ENCODE data around the gene TRIP13.
"Not testable (repeated sequence)": the region's sequence is repeated elsewhere in the genome, so short reads cannot be mapped to it uniquely, and the experiment has no call there.

TRIP13 gene

GRCh38 chr5:891837-892393 lies 769 bp upstream of the TRIP13 start:
- DNase-seq (ENCODE audit: low spot score): peak; percentile 53

GRCh38 chr5:893137-893506 lies 438 bp downstream of the TRIP13 start:
- DNase-seq (ENCODE audit: low spot score): no peak

- DNase-seq (ENCODE audit: low spot score): no peak
Measured at GRCh38 chr5:893711-894110, 1.0 kb downstream of the TRIP13 start.

- no peak for DNase-seq (ENCODE audit: low spot score)
Measured at GRCh38 chr5:900781-901180, 8.1 kb downstream of the TRIP13 start.

- no peak for DNase-seq (ENCODE audit: low spot score)
Measured at GRCh38 chr5:902129-902916, 9.6 kb downstream of the TRIP13 start.

GRCh38 chr5:903756-904096 lies 11.0 kb downstream of the TRIP13 start:
- DNase-seq (ENCODE audit: low spot score): no peak

- DNase-seq (ENCODE audit: low spot score): no peak
Measured at GRCh38 chr5:905139-905642, 12.5 kb downstream of the TRIP13 start.

- no peak for DNase-seq (ENCODE audit: low spot score)
Measured at GRCh38 chr5:907366-907910, 14.8 kb downstream of the TRIP13 start.

GRCh38 chr5:908172-908571 lies 15.5 kb downstream of the TRIP13 start:
- no peak for DNase-seq (ENCODE audit: low spot score)

GRCh38 chr5:909086-909485 lies 16.4 kb downstream of the TRIP13 start:
- no peak for DNase-seq (ENCODE audit: low spot score)

GRCh38 chr5:909994-910768 lies 17.5 kb downstream of the TRIP13 start:
- no peak for DNase-seq (ENCODE audit: low spot score)

- no peak for DNase-seq (ENCODE audit: low spot score)
Measured at GRCh38 chr5:910769-911160, 18.1 kb downstream of the TRIP13 start.

- DNase-seq (ENCODE audit: low spot score): no peak
Measured at GRCh38 chr5:911601-912000, 18.9 kb downstream of the TRIP13 start.

GRCh38 chr5:912280-913091 lies 19.8 kb downstream of the TRIP13 start:
- DNase-seq (ENCODE audit: low spot score): no peak

- no peak for DNase-seq (ENCODE audit: low spot score)
Measured at GRCh38 chr5:914174-914573, 21.5 kb downstream of the TRIP13 start.

- no peak for DNase-seq (ENCODE audit: low spot score)
Measured at GRCh38 chr5:914612-915011, 21.9 kb downstream of the TRIP13 start.

- DNase-seq (ENCODE audit: low spot score): not testable (repeated sequence)
Measured at GRCh38 chr5:915346-915745, 22.7 kb downstream of the TRIP13 start.

- no peak for DNase-seq (ENCODE audit: low spot score)
Measured at GRCh38 chr5:915946-916345, 23.3 kb downstream of the TRIP13 start.

GRCh38 chr5:916441-917293 lies 24.0 kb downstream of the TRIP13 start:
- DNase-seq (ENCODE audit: low spot score): no peak

GRCh38 chr5:918717-919116 lies 26.0 kb downstream of the TRIP13 start:
- DNase-seq (ENCODE audit: low spot score): not testable (repeated sequence)

Data from AG08395 (cell line).